ENCODE measurements around the gene FBXO48.

The FBXO48 gene

DNA sequence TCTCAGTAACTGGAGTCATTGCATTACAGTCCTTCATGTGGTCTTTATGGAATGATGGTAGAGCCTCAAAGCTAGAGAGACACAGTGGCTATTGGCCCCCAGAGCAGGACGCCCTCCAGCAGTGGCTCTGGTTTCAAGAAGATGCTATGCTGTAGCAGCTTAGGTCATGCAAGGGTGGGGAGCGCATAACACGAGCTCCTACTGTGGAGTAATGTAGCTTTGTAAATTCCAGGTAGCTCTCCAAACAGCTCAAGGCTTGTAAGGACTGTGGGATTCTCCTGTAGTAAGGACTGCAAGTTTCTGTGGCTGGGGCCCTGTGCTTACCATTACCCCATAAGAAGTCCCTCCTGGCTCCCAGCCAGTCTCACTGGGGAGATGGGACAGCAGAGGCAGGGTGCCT lies 15.9 kb upstream of the FBXO48 start:
- TF ChIP-seq, protein P1, sequence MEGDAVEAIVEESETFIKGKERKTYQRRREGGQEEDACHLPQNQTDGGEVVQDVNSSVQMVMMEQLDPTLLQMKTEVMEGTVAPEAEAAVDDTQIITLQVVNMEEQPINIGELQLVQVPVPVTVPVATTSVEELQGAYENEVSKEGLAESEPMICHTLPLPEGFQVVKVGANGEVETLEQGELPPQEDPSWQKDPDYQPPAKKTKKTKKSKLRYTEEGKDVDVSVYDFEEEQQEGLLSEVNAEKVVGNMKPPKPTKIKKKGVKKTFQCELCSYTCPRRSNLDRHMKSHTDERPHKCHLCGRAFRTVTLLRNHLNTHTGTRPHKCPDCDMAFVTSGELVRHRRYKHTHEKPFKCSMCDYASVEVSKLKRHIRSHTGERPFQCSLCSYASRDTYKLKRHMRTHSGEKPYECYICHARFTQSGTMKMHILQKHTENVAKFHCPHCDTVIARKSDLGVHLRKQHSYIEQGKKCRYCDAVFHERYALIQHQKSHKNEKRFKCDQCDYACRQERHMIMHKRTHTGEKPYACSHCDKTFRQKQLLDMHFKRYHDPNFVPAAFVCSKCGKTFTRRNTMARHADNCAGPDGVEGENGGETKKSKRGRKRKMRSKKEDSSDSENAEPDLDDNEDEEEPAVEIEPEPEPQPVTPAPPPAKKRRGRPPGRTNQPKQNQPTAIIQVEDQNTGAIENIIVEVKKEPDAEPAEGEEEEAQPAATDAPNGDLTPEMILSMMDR (IDR thresholded peaks at IDR 0.05; ENCODE audit: low read depth, low read length), result no peak
- DNase-seq (ENCODE audit: extremely low read depth, low read depth), result no peak

DNA sequence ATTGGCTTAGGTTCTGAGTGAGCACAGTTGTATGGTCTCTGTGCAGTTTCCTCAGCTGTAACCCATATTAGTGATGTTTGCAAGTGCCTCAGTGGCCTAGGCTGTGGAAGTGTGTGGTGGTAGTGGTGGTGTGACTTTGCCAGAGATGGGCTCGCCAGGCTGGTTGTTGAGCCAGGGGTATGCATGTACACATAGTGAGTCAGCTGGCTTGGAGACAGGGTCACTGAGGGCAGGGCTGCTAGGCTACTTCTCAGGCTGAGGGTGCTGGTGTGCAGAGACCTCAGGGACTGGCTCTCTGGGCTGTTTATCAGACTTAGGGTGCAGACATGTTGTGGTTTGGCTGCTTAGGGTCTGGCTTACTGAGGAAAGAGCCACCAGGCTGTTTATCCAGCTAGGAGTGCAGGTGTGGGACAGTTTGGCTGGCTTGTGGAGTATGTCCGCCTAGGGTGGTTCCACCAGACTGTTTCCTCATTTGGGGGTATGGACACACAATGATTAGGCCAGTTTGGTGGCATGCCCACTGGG lies 15.3 kb upstream of the FBXO48 start:
- no peak for DNase-seq (ENCODE audit: extremely low read depth, low read depth)
- TF ChIP-seq, protein P1 (IDR thresholded peaks at IDR 0.05; ENCODE audit: low read depth, low read length), result no peak

DNA sequence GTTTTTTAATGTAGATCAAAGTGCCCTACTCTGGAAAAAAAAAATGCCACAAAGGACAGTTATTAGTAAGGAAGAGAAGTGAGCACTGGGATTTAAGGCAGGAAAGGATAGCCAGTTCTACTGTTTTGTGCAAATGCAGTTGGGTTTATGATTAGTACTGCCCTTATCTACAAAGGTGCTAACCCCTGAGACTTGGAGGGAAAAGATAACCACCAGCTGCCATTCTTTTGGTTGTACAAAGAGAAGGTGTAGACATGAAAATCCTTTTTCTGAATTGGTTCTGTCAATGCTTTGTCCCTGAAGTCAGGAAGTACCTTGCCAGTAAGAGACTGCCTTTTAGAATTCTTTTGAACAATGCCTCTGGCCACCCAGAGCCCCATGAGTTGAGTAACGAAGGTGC lies 11.6 kb upstream of the FBXO48 start:
- no peak for DNase-seq (ENCODE audit: extremely low read depth, low read depth)
- TF ChIP-seq, protein P1 (IDR thresholded peaks at IDR 0.05; ENCODE audit: low read depth, low read length), result no peak

DNA sequence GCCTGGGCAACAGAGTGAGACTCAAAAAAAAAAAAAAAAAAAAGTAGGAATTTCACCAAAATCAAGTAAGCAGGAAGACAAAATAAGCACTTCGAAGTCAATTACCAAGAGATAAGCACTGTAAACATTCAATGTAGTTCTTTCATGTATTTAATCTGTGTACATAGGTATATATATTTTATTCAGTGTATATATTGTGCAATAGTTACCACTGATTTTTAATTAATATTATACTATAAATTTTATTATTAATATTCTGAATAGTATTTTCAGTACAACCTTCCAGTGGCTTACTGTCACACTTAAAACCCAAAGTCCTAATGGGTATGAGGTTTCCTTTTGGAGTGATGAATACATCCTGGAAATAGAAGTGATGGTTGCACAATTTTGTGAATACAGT lies 9.4 kb upstream of the FBXO48 start:
- no peak for DNase-seq (ENCODE audit: extremely low read depth, low read depth)
- TF ChIP-seq, protein P1 (IDR thresholded peaks at IDR 0.05; ENCODE audit: low read depth, low read length), result no peak

DNA sequence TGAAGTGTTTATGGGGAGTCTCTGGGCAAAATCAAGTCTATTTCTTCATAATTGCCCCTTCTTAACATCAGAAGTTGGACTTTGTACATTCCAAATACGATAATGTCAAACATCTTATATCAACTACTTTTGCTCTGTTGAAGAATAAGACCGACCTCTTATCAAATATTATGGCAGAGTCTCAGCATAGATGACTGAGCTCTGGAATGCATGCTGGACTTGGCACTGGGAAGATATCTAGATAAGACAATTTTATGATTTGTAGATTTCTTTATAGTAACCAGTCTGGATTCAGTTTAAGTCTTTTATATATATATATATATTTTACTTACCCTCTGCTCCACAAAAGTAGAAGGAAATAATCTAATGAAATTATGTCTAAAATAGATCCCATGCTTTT lies 8.5 kb upstream of the FBXO48 start:
- DNase-seq (ENCODE audit: extremely low read depth, low read depth), result no peak
- TF ChIP-seq, protein P1 (IDR thresholded peaks at IDR 0.05; ENCODE audit: low read depth, low read length), result no peak

DNA sequence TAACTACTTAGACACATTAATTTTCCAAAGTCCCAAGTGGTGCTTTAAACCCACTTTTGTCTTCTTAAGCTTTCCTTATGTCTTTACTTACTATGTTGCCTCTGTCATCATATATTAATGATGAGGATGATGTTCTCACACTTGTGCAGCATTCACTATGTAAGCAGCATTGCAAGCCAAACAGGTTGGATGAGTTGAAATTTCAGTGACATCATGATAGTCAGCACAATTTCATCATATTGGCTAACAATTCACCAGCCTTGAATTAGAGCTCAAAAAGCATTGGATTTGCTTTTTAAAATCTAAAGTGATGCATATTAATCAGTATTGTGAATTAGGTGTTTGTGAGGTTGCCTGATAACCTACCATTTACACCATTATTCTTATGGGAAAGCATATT lies 8.0 kb upstream of the FBXO48 start:
- TF ChIP-seq, protein P1 (IDR thresholded peaks at IDR 0.05; ENCODE audit: low read depth, low read length), result no peak
- no peak for DNase-seq (ENCODE audit: extremely low read depth, low read depth)

DNA sequence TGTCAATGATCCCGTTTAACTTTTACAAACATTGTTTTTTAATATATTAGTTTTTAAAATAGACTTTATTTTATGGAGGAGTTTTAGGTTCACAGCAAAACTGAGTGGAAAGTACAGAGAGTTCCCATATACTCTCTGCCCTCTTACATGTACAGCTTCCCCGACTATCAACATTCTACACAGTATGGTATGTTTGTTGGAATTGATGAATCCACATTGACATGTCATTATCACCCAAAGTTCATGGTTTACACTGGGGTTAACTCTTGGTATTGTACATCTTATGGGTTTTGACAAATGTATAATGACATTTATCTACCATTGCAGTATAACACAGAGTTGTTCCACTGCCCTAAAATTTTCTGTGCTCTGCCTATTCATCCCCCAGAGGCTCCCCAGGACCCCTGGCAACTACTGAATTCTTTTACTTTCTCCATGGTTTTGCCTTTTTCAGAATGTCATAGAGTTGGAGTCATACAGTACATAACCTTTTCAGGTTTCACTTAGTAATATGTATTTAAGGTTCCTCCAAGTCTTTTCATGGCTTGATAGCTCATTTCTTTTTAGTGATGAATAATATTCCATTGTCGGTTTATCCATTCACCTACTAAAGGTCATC lies 5.8 kb upstream of the FBXO48 start:
- TF ChIP-seq, protein P1 (IDR thresholded peaks at IDR 0.05; ENCODE audit: low read depth, low read length), result no peak
- DNase-seq (ENCODE audit: extremely low read depth, low read depth), result no peak

Data from AG09319 (cell line).